K562 (cell line): ENCODE results near the gene CRKL. TPM values are rescaled to one million over a fixed set of nuclear protein-coding genes. Genes with fewer than 3 reads are reported as not detected.

Experiments used
- BCL6 ChIP-seq: fragments of 250-450 bp; sonication (Bioruptor Pico); IDR thresholded peaks from 2 replicates; pipeline ENCODE4 v1.4.0; 2020
- BHLHE40 ChIP-seq: IDR thresholded peaks from 2 replicates; pipeline ENCODE4 v1.6.1; 2011; ENCODE audit warnings: low read length, improper control_type of control experiment
- ERF ChIP-seq: fragments of 450-650 bp; formaldehyde crosslinking; IDR thresholded peaks from 2 replicates; pipeline ENCODE4 v1.4.0; 2020; ENCODE audit warnings: mild to moderate bottlenecking, mixed read lengths
- FOXK2 ChIP-seq, 2 experiments: fragments of 450-650 bp; IDR thresholded peaks in 1 of 2; conservative IDR thresholded peaks in 1 of 2; 2 replicates each; pipeline ENCODE4 v1.6.1; 2016; ENCODE audit warnings: low read depth in 2 of 2, mild to moderate bottlenecking in 1 of 2
- HDAC8 ChIP-seq: fragments of 450-650 bp; IDR thresholded peaks from 2 replicates; pipeline ENCODE4 v1.6.1; 2016; ENCODE audit warnings: mild to moderate bottlenecking, missing genetic modification characterization, moderate library complexity, missing compliant biosample characterization
- IFI16 ChIP-seq: fragments of 250-450 bp; sonication (Bioruptor Pico); IDR thresholded peaks from 2 replicates; pipeline ENCODE4 v2.1.2; 2022; ENCODE audit warnings: mild to moderate bottlenecking, inconsistent platforms
- MTA1 ChIP-seq: fragments of 450-650 bp; IDR thresholded peaks from 2 replicates; pipeline ENCODE4 v1.6.1; 2017; ENCODE audit warnings: borderline replicate concordance
- MXI1 ChIP-seq: IDR thresholded peaks from 2 replicates; pipeline ENCODE4 v1.6.1; 2011; ENCODE audit warnings: low read depth, mild to moderate bottlenecking, improper control_type of control experiment, low read length
- SMC3 ChIP-seq: conservative IDR thresholded peaks from 2 replicates; pipeline ENCODE4 v1.6.1; 2011; ENCODE audit warnings: low read depth, low read length, improper control_type of control experiment; ENCODE audit not compliant: insufficient read depth
- U2AF2 ChIP-seq: fragments of 200-400 bp; formaldehyde crosslinking; optimal IDR thresholded peaks from 2 replicates; pipeline ENCODE3; 2017; ENCODE audit warnings: low read depth, mild to moderate bottlenecking, low read length
- ZNF75A ChIP-seq: fragments of 450-650 bp; formaldehyde crosslinking; IDR thresholded peaks from 2 replicates; pipeline ENCODE4 v1.4.0; 2020; ENCODE audit warnings: mild to moderate bottlenecking
- polyA plus RNA-seq, 8 experiments: library from polyadenylated mRNA; depleted of rRNA in 4 of 8; stranded (reverse) in 5 of 8; unstranded in 3 of 8; fragments of >200 nt; fragmentation: Nextera tagmentation in 2 of 8; fragmentation: Illumina TruSeq in 1 of 8; extraction: Ambion mirVana in 2 of 8; extraction: Trizol in 1 of 8; gene quantifications; 2 replicates each; pipeline versions ENCODE4 v1.2.1 to v1.2.3, GENCODE V29; 2011 to 2014; ENCODE audit warnings: inconsistent platforms in 1 of 8, missing spikeins in 1 of 8
- total RNA-seq, 7 experiments: library from RNA; depleted of rRNA in 6 of 7; stranded (reverse); fragments of >200 nt in 6 of 7; fragmentation: Illumina TruSeq in 2 of 7; extraction: Trizol in 2 of 7; gene quantifications; 2 replicates each; pipeline versions ENCODE4 v1.2.1 to v1.2.3, GENCODE V29; 2011 to 2021; ENCODE audit warnings: low replicate concordance in 1 of 7
- TF ChIP-seq, protein P1 (sequence below), 2 experiments: fragments of 150-350 bp in 1 of 2; IDR thresholded peaks; 2 replicates each; pipeline ENCODE4 v1.6.1; 2012 to 2016; ENCODE audit warnings: low read depth in 2 of 2, low read length in 2 of 2, mild to moderate bottlenecking in 1 of 2, moderate library complexity in 1 of 2
- TF ChIP-seq, protein P2 (sequence below): fragments of 250-450 bp; sonication (Bioruptor Pico); IDR thresholded peaks from 2 replicates; pipeline ENCODE4 v1.4.0; 2020; ENCODE audit warnings: mild to moderate bottlenecking, moderate library complexity
- TF ChIP-seq, protein P3 (sequence below), 3 experiments: IDR thresholded peaks in 2 of 3; conservative IDR thresholded peaks in 1 of 3; 2 replicates each; pipeline ENCODE4 v1.5.1; 2011 to 2012; ENCODE audit warnings: low read length in 3 of 3, mild to moderate bottlenecking in 3 of 3, control low read depth in 2 of 3, improper control_type of control experiment in 1 of 3, inconsistent platforms in 1 of 3, low read depth in 1 of 3, mixed read lengths in 1 of 3, moderate library complexity in 1 of 3; ENCODE audit not compliant: insufficient read depth in 2 of 3
- TF ChIP-seq, protein P4 (sequence below): sonication (generic); formaldehyde crosslinking; IDR thresholded peaks from 2 replicates; pipeline ENCODE4 v1.8.1; 2023; ENCODE audit warnings: mild to moderate bottlenecking, missing genetic modification reagents

The CRKL gene
- total and polyA plus RNA-seq, 9 of the 15 experiments (the other 6 are each of a cell fraction or from before 2014, with no cell fraction given) = 100 to 263 (median 124) TPM

DNA sequence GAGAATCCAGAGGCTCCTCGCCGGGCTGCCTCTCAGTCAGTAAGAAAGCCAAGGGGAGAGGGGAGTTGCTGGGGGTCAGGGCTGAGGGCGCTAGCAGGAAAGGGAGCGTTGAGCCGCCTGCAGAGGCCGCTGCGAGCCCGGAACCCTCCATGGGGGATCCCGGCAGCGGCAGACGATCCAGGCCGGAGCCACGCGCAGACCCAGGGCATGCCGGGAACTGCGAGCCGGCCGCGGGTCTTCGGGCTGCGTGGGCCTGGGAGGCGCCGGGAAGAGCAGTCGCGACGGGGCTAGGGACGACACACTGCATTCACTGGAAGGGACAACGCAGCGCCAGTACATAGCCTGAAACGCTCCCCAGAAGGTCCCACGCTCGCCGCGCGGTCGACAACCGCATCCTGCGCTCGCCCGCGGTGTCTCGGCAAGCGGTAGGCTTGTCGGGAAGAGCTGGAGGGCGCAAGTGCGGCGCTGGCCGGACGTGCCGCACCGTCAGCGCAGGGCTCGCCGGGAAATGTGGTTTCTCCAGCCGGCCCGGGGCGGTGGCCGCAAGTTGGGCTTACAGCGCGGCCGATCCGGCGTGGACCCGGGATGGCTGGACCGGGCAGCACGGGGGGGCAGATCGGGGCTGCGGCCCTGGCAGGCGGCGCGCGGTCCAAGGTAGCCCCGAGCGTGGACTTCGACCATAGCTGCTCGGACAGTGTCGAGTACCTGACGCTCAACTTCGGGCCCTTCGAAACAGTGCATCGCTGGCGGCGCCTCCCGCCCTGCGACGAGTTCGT is 64.8 kb downstream of the CRKL start, which contains the start of gene LZTR1 (continued):
- TF ChIP-seq, protein P1, sequence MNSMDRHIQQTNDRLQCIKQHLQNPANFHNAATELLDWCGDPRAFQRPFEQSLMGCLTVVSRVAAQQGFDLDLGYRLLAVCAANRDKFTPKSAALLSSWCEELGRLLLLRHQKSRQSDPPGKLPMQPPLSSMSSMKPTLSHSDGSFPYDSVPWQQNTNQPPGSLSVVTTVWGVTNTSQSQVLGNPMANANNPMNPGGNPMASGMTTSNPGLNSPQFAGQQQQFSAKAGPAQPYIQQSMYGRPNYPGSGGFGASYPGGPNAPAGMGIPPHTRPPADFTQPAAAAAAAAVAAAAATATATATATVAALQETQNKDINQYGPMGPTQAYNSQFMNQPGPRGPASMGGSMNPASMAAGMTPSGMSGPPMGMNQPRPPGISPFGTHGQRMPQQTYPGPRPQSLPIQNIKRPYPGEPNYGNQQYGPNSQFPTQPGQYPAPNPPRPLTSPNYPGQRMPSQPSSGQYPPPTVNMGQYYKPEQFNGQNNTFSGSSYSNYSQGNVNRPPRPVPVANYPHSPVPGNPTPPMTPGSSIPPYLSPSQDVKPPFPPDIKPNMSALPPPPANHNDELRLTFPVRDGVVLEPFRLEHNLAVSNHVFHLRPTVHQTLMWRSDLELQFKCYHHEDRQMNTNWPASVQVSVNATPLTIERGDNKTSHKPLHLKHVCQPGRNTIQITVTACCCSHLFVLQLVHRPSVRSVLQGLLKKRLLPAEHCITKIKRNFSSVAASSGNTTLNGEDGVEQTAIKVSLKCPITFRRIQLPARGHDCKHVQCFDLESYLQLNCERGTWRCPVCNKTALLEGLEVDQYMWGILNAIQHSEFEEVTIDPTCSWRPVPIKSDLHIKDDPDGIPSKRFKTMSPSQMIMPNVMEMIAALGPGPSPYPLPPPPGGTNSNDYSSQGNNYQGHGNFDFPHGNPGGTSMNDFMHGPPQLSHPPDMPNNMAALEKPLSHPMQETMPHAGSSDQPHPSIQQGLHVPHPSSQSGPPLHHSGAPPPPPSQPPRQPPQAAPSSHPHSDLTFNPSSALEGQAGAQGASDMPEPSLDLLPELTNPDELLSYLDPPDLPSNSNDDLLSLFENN (IDR thresholded peaks at IDR 0.05; ENCODE audit: low read depth in 2 of 2, low read length in 2 of 2) = peak; percentile 48 to 81; a peak in 2 of 4 replicates
- no peak for TF ChIP-seq U2AF2
- TF ChIP-seq HDAC8 = peak; percentile 99
- TF ChIP-seq IFI16 = 0 out of 2 replicates have a peak, but pooled peaks have one; percentile 14
- TF ChIP-seq, protein P2, sequence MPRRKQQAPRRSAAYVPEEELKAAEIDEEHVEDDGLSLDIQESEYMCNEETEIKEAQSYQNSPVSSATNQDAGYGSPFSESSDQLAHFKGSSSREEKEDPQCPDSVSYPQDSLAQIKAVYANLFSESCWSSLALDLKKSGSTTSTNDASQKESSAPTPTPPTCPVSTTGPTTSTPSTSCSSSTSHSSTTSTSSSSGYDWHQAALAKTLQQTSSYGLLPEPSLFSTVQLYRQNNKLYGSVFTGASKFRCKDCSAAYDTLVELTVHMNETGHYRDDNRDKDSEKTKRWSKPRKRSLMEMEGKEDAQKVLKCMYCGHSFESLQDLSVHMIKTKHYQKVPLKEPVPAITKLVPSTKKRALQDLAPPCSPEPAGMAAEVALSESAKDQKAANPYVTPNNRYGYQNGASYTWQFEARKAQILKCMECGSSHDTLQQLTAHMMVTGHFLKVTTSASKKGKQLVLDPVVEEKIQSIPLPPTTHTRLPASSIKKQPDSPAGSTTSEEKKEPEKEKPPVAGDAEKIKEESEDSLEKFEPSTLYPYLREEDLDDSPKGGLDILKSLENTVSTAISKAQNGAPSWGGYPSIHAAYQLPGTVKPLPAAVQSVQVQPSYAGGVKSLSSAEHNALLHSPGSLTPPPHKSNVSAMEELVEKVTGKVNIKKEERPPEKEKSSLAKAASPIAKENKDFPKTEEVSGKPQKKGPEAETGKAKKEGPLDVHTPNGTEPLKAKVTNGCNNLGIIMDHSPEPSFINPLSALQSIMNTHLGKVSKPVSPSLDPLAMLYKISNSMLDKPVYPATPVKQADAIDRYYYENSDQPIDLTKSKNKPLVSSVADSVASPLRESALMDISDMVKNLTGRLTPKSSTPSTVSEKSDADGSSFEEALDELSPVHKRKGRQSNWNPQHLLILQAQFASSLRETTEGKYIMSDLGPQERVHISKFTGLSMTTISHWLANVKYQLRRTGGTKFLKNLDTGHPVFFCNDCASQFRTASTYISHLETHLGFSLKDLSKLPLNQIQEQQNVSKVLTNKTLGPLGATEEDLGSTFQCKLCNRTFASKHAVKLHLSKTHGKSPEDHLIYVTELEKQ = peak; percentile 89
- TF ChIP-seq, protein P3, sequence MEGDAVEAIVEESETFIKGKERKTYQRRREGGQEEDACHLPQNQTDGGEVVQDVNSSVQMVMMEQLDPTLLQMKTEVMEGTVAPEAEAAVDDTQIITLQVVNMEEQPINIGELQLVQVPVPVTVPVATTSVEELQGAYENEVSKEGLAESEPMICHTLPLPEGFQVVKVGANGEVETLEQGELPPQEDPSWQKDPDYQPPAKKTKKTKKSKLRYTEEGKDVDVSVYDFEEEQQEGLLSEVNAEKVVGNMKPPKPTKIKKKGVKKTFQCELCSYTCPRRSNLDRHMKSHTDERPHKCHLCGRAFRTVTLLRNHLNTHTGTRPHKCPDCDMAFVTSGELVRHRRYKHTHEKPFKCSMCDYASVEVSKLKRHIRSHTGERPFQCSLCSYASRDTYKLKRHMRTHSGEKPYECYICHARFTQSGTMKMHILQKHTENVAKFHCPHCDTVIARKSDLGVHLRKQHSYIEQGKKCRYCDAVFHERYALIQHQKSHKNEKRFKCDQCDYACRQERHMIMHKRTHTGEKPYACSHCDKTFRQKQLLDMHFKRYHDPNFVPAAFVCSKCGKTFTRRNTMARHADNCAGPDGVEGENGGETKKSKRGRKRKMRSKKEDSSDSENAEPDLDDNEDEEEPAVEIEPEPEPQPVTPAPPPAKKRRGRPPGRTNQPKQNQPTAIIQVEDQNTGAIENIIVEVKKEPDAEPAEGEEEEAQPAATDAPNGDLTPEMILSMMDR (IDR thresholded peaks at IDR 0.05 in 2 of 3, conservative IDR thresholded peaks at IDR 0.05 in 1 of 3; ENCODE audit: insufficient read depth in 2 of 3, low read depth in 1 of 3, low read length in 3 of 3) = peak; percentile 99 to 100 (median 99)
- peak; percentile 90 for TF ChIP-seq MXI1
- peak; percentile 99 for TF ChIP-seq ERF (CRISPR knock-in tag)
- TF ChIP-seq SMC3 = peak; percentile 70; the same call in 1 of the 2 replicates
- TF ChIP-seq BHLHE40 = peak; percentile 74
- no peak for TF ChIP-seq MTA1
- TF ChIP-seq, protein P4, sequence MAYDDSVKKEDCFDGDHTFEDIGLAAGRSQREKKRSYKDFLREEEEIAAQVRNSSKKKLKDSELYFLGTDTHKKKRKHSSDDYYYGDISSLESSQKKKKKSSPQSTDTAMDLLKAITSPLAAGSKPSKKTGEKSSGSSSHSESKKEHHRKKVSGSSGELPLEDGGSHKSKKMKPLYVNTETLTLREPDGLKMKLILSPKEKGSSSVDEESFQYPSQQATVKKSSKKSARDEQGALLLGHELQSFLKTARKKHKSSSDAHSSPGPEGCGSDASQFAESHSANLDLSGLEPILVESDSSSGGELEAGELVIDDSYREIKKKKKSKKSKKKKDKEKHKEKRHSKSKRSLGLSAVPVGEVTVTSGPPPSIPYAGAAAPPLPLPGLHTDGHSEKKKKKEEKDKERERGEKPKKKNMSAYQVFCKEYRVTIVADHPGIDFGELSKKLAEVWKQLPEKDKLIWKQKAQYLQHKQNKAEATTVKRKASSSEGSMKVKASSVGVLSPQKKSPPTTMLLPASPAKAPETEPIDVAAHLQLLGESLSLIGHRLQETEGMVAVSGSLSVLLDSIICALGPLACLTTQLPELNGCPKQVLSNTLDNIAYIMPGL (CRISPR knock-in tag) = peak; percentile 100
- TF ChIP-seq FOXK2 (conservative IDR thresholded peaks at IDR 0.05 in 1 of 2, IDR thresholded peaks at IDR 0.05 in 1 of 2; ENCODE audit: low read depth in 2 of 2) = no peak
- peak; percentile 85 for TF ChIP-seq ZNF75A (CRISPR knock-in tag)
- peak; percentile 85 for TF ChIP-seq BCL6 (CRISPR knock-in tag)
